Transverse colon (tissue), 4 donors: ENCODE results near the gene FBXO4. TPM values are rescaled to one million over a fixed set of nuclear protein-coding genes. Genes with fewer than 3 reads are reported as not detected.
"Not testable (repeated sequence)": the region's sequence is repeated elsewhere in the genome, so short reads cannot be mapped to it uniquely, and the experiment has no call there.

Experiments
- DNase-seq: peaks from one replicate; pipeline ENCODE4 v3.0.0-alpha.2; 2019
- H3K27ac ChIP-seq, 4 donors: fragments of 200-600 bp; sonication (generic); 2 replicates each; pipeline ENCODE4 v1.5.1; 2016 to 2018; ENCODE audit warnings: inconsistent platforms in 4 of 4
- H3K27me3 ChIP-seq: fragments of 200-600 bp; sonication (generic); 2 replicates; pipeline ENCODE4 v1.5.1; 2017; ENCODE audit warnings: inconsistent platforms
- H3K36me3 ChIP-seq, 4 donors: fragments of 200-600 bp; sonication (generic); 2 replicates each; pipeline ENCODE4 v1.5.1; 2017 to 2019; ENCODE audit warnings: inconsistent platforms in 4 of 4
- H3K4me1 ChIP-seq, 4 donors: fragments of 200-600 bp; sonication (generic); 2 replicates each; pipeline ENCODE4 v1.5.1; 2017 to 2020; ENCODE audit warnings: inconsistent platforms in 4 of 4
- H3K4me3 ChIP-seq, 4 donors: fragments of 200-600 bp; sonication (generic); 1 replicate in 1 of 4; 2 replicates in 3 of 4; pipeline versions ENCODE4 v1.5.1 to v1.6.1; 2017 to 2019; ENCODE audit warnings: inconsistent platforms in 4 of 4
- H3K9me3 ChIP-seq, 2 donors: fragments of 200-600 bp; sonication (generic); 2 replicates each; pipeline ENCODE4 v1.5.1; 2017 to 2019; ENCODE audit warnings: inconsistent platforms in 2 of 2
- CTCF ChIP-seq, 5 experiments: fragments of 200-600 bp in 3 of 5; fragments of 450-650 bp in 2 of 5; sonication (generic) in 3 of 5; IDR thresholded peaks; 1 replicate in 2 of 5; 2 replicates in 3 of 5; pipeline ENCODE4 v1.5.1; 2016 to 2017; ENCODE audit warnings: antibody characterized with exemption in 5 of 5, inconsistent platforms in 3 of 5, mild to moderate bottlenecking in 2 of 5, moderate library complexity in 1 of 5
- EP300 ChIP-seq: sonication (generic); formaldehyde crosslinking; IDR thresholded peaks from one replicate; pipeline ENCODE4 v1.6.1; 2017; ENCODE audit warnings: antibody characterized with exemption, low read depth
- POLR2A ChIP-seq: fragments of 450-650 bp; IDR thresholded peaks from one replicate; pipeline ENCODE4 v1.6.1; 2016; ENCODE audit warnings: antibody characterized with exemption, mild to moderate bottlenecking, moderate library complexity
- POLR2AphosphoS5 ChIP-seq, 3 donors: sonication (generic); formaldehyde crosslinking; IDR thresholded peaks; one replicate each; pipeline ENCODE4 v1.6.1; 2016; ENCODE audit warnings: antibody characterized with exemption in 3 of 3
- WGBS, 2 donors: methylation state at CpG; one replicate each; pipeline ENCODE4 v1.1.5; 2018; ENCODE audit warnings: low coverage in 1 of 2; 5-methylcytosine and 5-hydroxymethylcytosine counted together
- in situ Hi-C, 4 donors: fragments of 200-750 bp; cut with MboI; loops; one replicate each; pipeline versions ENCODE4 v1.15.0 to v1.15.1; 2017; ENCODE audit warnings: low sequenced_read_pairs in 3 of 4, low pct_ligation_motif_present in 1 of 4, low pct_unique_long_range_greater_than_20kb in 1 of 4
- intact Hi-C: fragments of 100-400 bp; cut with DNase I; formaldehyde crosslinking; loops from one replicate; pipeline ENCODE4 v1.15.1; 2023; ENCODE audit warnings: low total_unique reads
- total RNA-seq, 4 donors: library from RNA; depleted of rRNA; stranded (reverse); fragments of >200 nt; gene quantifications; one replicate each; pipeline ENCODE4 v1.1.0, GENCODE V29; 2016

Gene FBXO4
- total RNA-seq, 4 donors from 2014 or later, result 1.1 to 8.8 (median 7.1) TPM

GRCh38 chr5:41980396-41980795 lies 55.3 kb downstream of the FBXO4 start:
- intact Hi-C loops, result no loop called here
- no peaks in the 10 kb centered on the region for H3K27me3 ChIP-seq
- 18 to 21% methylated on average over 2 of the region's 2 CpGs for WGBS, 2 donors
- H3K4me1 ChIP-seq, result no peaks in the 10 kb centered on the region
- H3K27ac ChIP-seq, result no peak overlapping the region
- H3K9me3 ChIP-seq, result no peaks in the 10 kb centered on the region
- H3K36me3 ChIP-seq, result no peaks in the 10 kb centered on the region
- no peak for DNase-seq
- H3K4me3 ChIP-seq, result no peak overlapping the region
- in situ Hi-C loops, result no loop called here
- no peak for TF ChIP-seq POLR2A
- no peak for TF ChIP-seq POLR2AphosphoS5 (IDR thresholded peaks at IDR 0.05)
- TF ChIP-seq CTCF (IDR thresholded peaks at IDR 0.05), result no peak
- TF ChIP-seq EP300, result no peak

- no peak for DNase-seq
- Histone ChIP-seq H3K36me3 (no peaks in the 10 kb centered on the region), H3K9me3 (no peaks in the 10 kb centered on the region), H3K27me3 (no peaks in the 10 kb centered on the region), H3K4me1 (no peaks in the 10 kb centered on the region), H3K27ac (no peak overlapping the region), H3K4me3 (no peak overlapping the region)
- intact Hi-C loops (no loop called here), in situ Hi-C loops (no loop called here)
- TF ChIP-seq EP300, result no peak
- no peak for TF ChIP-seq POLR2A
- no peak for TF ChIP-seq CTCF (IDR thresholded peaks at IDR 0.05)
- TF ChIP-seq POLR2AphosphoS5 (IDR thresholded peaks at IDR 0.05), result no peak
These were observed 55.8 kb downstream of the FBXO4 start for GRCh38 chr5:41980870-41981269.

GRCh38 chr5:41982858-41983257 lies 57.8 kb downstream of the FBXO4 start:
- intact Hi-C loops, result not testable (repeated sequence)

GRCh38 chr5:41983284-41983683 lies 58.2 kb downstream of the FBXO4 start:
- Histone ChIP-seq H3K4me3 (no peak overlapping the region), H3K27ac (no peak overlapping the region), H3K36me3 (no peaks in the 10 kb centered on the region), H3K9me3 (no peaks in the 10 kb centered on the region), H3K4me1 (no peaks in the 10 kb centered on the region), H3K27me3 (no peaks in the 10 kb centered on the region)
- in situ Hi-C loops, result no loop called here
- DNase-seq, result no peak
- TF ChIP-seq CTCF (IDR thresholded peaks at IDR 0.05) (no peak), POLR2AphosphoS5 (IDR thresholded peaks at IDR 0.05) (no peak), POLR2A (no peak), EP300 (no peak)
- intact Hi-C loops, result no loop called here

More at GRCh38 chr5:41982858-41983257, 57.8 kb downstream of the FBXO4 start:
- 74 to 88% methylated on average over 2 of the region's 2 CpGs for WGBS, 2 donors
- H3K9me3 ChIP-seq, H3K4me3 ChIP-seq, H3K27me3 ChIP-seq, in situ Hi-C loops, DNase-seq, H3K36me3 ChIP-seq, H3K4me1 ChIP-seq, H3K27ac ChIP-seq: not testable (repeated sequence)

DNA sequence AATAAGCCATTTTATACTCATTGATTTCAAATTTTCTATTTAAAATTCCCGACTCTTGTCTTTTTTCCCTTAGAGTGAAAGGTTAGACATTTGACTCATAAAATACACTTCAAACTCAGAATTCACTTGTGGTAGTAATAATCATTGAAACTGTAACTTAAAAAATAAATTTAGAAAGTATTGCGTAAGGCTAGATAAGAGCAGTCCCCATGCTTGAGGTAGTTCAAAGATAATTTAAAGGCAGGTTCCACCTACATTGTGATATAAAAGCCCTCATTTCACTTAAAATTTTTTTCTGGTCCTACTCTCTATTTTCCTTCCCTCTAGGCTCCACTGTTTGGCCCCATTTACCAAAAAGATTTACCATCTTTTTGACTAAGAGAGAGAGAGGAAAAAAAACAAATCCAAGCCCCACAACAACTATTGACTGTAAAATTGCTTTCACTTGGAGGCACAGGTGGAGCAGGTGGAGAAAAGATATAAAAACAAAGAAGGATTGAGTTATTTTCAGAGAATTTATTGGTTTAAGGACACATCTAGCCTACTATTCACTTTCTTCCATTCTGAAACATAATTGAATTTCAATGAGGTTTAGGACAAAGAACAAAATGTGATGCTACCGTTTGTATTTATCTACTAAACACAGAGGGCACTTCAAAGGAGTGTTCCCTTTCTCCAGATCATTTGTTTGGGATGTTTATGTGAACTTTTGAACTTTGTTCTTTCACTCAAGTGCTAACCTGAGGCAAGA lies 61.0 kb downstream of the FBXO4 start:
- in situ Hi-C loops, result no loop called here
- H3K36me3 ChIP-seq, result no peaks in the 10 kb centered on the region
- intact Hi-C loops, result no loop called here
- WGBS, 2 donors, result 60 to 67% methylated on average over 3 of the region's 3 CpGs
- no peak overlapping the region for H3K4me3 ChIP-seq
- no peaks in the 10 kb centered on the region for H3K27me3 ChIP-seq
- DNase-seq, result no peak
- no peaks in the 10 kb centered on the region for H3K4me1 ChIP-seq
- H3K9me3 ChIP-seq, result no peaks in the 10 kb centered on the region
- no peak for TF ChIP-seq CTCF (IDR thresholded peaks at IDR 0.05)
- no peak overlapping the region for H3K27ac ChIP-seq
